ENCODE results near the gene AGBL5. TPM values are rescaled to one million over a fixed set of nuclear protein-coding genes. Genes with fewer than 3 reads are reported as not detected.
A peak's percentile ranks its signal among the peaks of the same experiment; 100 is the strongest.

AGBL5 gene
- total and polyA plus RNA-seq, 2 of the 13 experiments (the other 11 are each of a cell fraction or from before 2014, with no cell fraction given): 55.9 to 73.3 TPM

- no peak for TF ChIP-seq ZNF503 (CRISPR knock-in tag; IDR thresholded peaks at IDR 0.05)
- TF ChIP-seq ZNF816 (CRISPR knock-in tag; IDR thresholded peaks at IDR 0.05; ENCODE audit: borderline replicate concordance): no peak
- TF ChIP-seq ZFP37 (CRISPR knock-in tag; IDR thresholded peaks at IDR 0.05; ENCODE audit: borderline replicate concordance): no peak
- no peak for TF ChIP-seq ZNF781 (CRISPR knock-in tag; IDR thresholded peaks at IDR 0.05; ENCODE audit: borderline replicate concordance, not compliant biosample characterization)
- peak; percentile 42; the same call in 1 of the 2 replicates for TF ChIP-seq THAP7 (CRISPR knock-in tag; IDR thresholded peaks at IDR 0.05)
- no peak for TF ChIP-seq HOMEZ (CRISPR knock-in tag; IDR thresholded peaks at IDR 0.05; ENCODE audit: low read depth)
- no peak for TF ChIP-seq ZFYVE20 (CRISPR knock-in tag; IDR thresholded peaks at IDR 0.05; ENCODE audit: borderline replicate concordance, low read depth)
- TF ChIP-seq ZNF407 (CRISPR knock-in tag; IDR thresholded peaks at IDR 0.05; ENCODE audit: not compliant biosample characterization): peak; percentile 83
- TF ChIP-seq HOXA3 (CRISPR knock-in tag; IDR thresholded peaks at IDR 0.05): no peak
- TF ChIP-seq SALL1 (CRISPR knock-in tag; IDR thresholded peaks at IDR 0.05): no peak
- no peak for TF ChIP-seq ZNF180 (CRISPR knock-in tag; IDR thresholded peaks at IDR 0.05; ENCODE audit: borderline replicate concordance, low read depth)
- no peak for TF ChIP-seq CCAR2 (optimal IDR thresholded peaks at IDR 0.05; ENCODE audit: low read depth, low read length)
- TF ChIP-seq ZBTB43 (CRISPR knock-in tag; conservative IDR thresholded peaks at IDR 0.05): 0 out of 2 replicates have a peak, but pooled peaks have one; percentile 16
These were observed 20.7 kb downstream of the AGBL5 start (continued) for GRCh38 chr2:27071990-27072830.

Measured in HepG2 (cell line).